Right ventricle myocardium superior (tissue), 1 donor: ENCODE data around the gene COL3A1. TPM values are rescaled to one million over a fixed set of nuclear protein-coding genes. Genes with fewer than 3 reads are reported as not detected.

Experiments used
- ATAC-seq: fragments of 200-7000 bp; cut with Tn5 transposase; one replicate; pipeline ENCODE4 v1.9.1; 2020; ENCODE audit warnings: mild to moderate bottlenecking; ENCODE audit not compliant: poor library complexity
- DNase-seq: peaks from one replicate; pipeline ENCODE4 v3.0.0-alpha.2; 2020
- intact Hi-C: fragments of 100-400 bp; cut with DNase I; formaldehyde crosslinking; loops from one replicate; pipeline ENCODE4 v1.11.2; 2022
- microRNA-seq: library from miRNA; unstranded; fragments of <30 nt; microRNA quantifications from one replicate; pipeline ENCODE4 v1.2.0, GENCODE V29; 2020
- total RNA-seq: library from RNA; stranded (reverse); fragmentation: NEBNext Ultra II Directional; extraction: Animal tissue kit (Norgen Biotek cat#: 25700); gene quantifications from one replicate; pipeline ENCODE4 v1.2.1, GENCODE V29; 2021
- donor health status: DM: no; HTN: yes; CAD: no; lungs with severe emphysema.

COL3A1 gene
- total RNA-seq, 1 donor from 2014 or later, result 47.0 TPM

- intact Hi-C loops, result no loop called here
- ATAC-seq, result no peak
- no peak for DNase-seq
Measured at GRCh38 chr2:189050165-189050712, 76.1 kb downstream of the COL3A1 start.

- intact Hi-C loops, result no loop called here
- ATAC-seq (no peak), DNase-seq (no peak)
Measured at GRCh38 chr2:189056200-189057106, 82.3 kb downstream of the COL3A1 start.

GRCh38 chr2:189057316-189057715 is 83.1 kb downstream of the COL3A1 start:
- intact Hi-C loops, result no loop called here
- ATAC-seq (no peak), DNase-seq (no peak)

- ATAC-seq, result no peak
- intact Hi-C loops, result no loop called here
- no peak for DNase-seq
Measured at GRCh38 chr2:189060096-189060642, 86.0 kb downstream of the COL3A1 start.

Small RNAs within 50 kb of the gene (microRNA-seq; reads per million reads assigned to microRNA genes)
- gene MIR1245A (not detected), gene MIR1245B (not detected), gene MIR3606 (not detected)

Other genes starting within 250 kb of the COL3A1 start
- 6.8 TPM for gene COL5A2, start 205.4 kb downstream of the COL3A1 start, total RNA-seq